Measurements from ENCODE around the gene SULF2.

The SULF2 gene

DNA sequence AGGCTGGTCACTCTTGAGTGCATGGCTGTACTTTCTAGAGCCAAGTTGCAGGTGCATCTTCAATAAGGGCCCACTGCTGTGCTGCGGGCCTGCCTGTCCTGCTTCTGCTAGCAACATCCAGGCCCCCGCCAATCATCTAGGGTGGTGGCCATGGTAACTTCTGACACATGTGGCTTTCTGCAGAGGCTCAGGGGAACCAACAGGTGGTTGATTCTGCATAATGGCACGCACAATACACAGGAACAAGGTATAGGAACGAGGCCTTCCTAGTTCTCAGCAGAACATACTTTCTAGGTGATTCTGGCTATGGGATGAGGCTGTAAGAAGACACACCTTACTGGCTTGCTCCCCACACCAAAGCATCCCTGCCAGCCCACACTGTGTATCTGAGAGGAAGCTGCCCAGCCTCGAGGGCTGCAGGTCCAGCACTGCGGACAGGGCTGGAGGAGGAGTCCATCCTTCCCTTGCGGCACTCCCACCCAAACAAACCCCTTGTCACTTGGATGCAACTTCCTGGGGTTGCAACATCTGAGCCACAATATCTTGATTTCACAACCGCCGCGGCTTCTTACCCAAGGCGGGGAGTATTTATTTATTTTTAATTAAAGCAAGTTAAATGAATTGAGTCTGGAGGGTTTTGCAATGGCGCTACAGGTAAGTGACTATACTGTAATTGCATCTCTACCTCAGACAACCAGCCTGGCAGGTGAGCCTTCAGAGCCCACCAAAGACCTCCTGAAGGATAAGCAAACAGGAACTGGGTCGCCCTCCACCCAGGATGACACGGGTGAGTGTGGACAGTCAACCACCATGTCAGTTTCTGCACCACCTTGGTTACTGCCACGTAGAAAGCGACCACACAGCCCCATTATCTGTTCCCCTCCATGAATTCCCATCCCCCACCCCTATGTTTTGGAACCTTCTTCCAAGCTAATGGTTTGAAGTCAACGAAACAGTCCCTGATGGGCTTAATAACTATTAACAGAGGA lies 49.6 kb downstream of the SULF2 start:
- no peak for DNase-seq

DNA sequence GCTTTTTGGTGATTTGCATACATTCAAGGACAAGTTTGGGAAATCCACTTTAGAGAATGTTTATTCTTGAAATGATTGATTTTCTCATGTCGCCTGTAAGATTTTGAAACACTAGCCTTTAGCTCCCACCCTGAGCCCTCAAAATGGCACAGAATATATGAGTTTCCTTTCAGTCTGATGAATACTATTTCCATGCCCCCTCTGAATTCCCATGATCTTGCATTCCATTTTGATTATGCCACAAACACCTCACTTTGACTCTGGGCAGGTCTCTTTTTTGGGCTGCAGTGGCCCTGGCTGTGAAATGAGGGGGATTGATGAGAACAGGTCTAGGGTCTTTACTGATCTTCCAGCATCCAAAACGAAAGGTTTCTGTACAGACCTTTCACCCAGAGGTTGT lies 50.4 kb downstream of the SULF2 start:
- DNase-seq: no peak

DNA sequence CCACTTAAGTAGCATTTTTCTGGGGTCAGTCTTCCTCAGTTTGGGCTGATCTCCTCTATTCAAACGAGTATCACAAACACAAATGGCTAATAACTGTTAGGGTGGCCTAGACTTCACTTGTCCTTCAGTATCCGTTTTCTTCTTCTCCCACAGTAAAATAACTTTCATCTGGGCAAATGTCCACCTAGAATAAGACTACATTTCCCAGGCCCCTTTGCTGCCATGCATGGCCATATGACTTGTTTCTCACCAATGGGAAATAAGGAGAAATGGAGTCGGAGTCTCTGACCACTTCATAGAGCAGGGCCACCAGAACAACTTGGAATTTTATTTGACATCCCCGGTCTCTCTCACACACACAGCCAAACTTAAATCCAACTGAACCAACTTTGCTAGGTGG lies 51.4 kb downstream of the SULF2 start:
- DNase-seq: no peak

DNA sequence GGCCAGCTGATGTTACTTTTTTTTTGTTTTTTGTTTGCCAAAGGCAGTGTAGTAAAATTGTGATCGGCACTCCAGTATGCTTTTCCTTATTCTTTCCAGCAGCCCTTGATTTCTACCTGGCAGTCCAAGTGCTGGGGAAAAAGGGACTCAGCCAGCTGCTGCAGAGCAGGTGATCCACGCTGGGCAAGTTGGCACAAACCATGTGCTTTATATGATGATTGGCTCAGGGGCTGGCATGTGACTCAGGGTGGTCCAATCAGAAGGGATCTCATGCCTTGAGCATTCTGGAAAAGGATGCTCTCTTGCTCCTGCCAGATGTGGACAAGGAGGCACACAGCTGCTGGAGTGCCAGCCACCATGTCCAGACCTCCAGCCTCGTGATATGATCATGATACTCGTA lies 54.5 kb downstream of the SULF2 start:
- no peak for DNase-seq

DNA sequence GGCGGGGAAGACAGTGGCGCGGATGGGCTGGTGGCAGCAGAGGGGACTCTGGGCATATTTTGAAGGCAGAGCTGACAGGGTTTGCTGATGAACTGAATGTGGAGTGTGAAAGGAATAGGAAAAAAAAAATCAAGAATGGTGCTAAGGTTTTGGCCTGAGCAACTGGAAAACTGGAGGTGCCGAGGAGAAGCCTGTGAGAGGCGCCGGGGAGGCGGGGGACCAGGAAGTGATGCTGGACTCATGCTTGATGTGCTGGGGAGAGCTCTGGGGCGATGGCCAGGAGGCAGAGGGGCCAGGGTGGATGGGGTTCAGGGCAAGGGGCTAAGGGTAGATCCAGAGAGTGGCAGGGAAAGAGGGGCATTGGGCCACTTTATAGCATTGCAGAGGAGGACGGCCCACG lies 55.8 kb downstream of the SULF2 start:
- DNase-seq: no peak

DNA sequence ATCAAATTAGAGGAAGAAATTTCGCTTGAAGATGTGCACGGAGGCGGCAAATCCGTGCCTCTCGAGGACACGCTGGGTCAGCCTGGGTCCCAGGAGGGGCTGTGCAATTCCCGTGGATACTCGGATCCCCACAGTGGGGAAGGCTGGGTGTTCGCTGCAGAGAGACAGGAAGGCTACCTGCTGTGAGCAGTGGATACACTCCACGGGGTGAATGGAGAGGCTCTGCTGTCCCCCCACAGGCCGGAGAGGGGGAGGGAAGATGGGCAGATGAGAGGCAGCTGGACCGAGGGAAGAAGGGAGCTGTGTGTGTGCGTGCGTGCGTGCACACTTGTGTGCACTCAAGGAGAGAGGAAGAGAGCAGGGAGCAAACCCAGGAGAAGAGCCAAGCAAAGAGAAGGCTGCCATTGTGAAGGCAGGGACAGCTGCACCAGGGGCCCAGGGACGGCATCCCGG lies 57.3 kb downstream of the SULF2 start:
- DNase-seq: no peak

DNA sequence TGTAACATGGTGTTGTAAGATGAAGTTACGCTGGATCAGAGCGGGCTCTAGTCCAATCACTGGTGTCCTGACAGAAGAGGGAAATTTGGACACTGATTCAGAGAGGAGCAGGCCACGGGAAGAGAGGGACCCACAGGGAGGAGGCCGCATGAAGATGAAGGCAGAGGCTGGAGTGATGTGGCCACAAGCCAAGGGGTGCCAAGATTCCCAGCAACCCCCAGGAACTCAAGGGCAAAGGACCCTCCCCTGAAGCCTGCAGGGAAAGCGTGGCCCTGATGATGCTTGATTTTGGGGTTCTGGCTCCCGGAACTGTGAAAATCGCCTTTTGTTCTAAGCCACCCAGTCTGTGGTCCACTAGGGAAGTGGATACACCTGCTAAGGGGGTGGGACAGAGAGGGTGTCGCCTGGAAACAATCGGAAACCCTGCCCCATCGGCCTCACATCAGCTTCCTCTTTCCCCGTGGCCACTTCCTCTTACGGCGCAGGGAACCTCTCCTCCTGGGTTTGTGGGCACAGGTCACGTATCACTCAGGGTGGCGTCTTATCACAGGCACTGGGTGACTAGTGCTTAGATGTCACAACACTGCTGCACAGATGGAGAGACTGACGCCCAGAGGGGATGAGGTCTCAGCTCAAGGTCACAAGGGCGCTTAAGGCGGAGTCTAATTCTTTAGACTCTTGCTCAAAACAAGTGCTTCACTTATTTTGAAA lies 58.0 kb downstream of the SULF2 start:
- no peak for DNase-seq

DNA sequence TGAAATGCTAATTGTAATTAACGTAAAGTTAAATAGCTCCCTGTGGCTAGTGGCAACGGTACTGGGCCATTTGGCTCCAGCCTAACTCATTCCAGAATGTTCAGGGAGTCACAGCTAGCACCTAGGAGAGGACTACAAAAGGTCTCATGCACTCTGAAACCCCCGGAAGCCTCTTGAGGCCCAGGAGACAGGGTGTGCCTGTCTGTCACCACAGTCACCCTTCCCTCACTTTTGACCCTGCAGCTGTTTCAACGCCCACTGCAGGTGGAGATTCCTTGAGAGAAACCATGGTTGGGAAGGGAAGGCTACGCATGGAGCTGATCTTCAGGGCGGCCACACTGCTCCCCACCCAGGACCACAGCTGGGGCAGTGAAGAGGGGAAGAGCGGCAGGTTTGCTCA lies 58.6 kb downstream of the SULF2 start:
- DNase-seq: no peak

DNA sequence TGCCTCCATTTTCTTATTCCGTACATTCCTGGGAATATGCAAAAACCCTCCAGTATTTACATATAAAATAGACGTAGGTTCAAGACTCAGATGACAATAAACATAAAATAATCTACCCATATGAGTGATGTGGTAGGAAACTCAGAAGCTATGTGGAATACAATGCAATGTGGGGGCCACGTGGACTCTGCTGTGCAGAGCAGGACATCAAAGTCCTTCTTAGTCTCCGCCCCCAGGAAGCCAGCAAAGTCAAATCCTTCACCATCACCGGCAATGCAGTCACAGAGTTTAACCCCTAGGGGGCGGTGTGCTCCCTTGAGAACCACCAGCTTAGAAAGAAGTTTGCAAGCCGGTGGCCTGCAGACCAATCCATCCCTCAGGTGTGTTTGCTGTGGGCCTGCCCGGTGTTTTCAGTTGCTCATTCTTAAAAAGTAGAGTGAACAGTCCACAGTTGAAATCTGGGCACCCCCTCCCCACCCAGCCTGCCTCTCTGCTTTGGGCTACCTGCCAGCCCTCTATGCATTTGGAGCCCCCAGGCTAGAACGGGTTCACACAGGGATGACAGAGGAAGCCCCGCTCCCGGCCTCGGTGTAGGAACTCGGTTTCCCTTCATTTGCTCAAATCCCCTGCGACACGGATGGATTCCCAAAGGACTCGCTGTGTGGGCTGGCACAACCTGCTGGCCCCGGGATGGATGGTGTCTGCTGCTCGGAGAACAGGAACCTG lies 59.9 kb downstream of the SULF2 start:
- DNase-seq: peak; percentile 80

DNA sequence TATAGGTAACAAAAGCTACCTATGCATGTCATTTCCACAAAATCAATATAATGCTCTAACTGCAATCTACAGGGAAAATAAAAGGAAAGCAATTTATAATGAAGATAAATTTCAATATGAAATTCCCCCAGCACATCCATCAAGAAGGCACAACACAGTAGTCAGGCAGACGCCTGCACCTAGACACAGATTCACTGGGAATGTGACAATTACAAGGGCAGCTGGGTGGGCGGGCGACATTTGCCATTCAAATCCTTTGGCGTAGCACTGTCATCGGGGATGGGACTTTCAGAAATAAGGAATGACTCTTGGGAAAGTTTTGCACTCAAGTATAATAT lies 60.4 kb downstream of the SULF2 start:
- no peak for DNase-seq

DNA sequence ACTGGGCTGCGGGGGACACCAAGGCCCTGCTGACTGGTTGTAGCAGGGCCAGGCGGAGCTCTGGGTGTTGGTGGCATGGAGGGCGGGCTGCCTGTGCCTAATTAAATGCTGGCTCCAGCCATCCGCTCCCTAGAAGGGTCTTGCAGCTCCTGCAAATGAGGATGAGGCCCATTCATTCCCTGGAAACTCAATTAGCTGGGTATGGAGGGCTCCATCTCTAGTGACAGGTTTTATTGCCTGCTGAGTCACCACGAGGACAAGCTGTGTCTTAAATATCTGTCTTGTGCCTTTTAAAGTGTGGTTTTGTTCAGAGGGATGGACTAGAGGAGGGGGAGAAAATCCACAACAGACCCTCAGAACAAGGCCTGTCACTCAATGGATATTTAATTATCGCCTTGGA lies 60.9 kb downstream of the SULF2 start:
- DNase-seq: no peak

DNA sequence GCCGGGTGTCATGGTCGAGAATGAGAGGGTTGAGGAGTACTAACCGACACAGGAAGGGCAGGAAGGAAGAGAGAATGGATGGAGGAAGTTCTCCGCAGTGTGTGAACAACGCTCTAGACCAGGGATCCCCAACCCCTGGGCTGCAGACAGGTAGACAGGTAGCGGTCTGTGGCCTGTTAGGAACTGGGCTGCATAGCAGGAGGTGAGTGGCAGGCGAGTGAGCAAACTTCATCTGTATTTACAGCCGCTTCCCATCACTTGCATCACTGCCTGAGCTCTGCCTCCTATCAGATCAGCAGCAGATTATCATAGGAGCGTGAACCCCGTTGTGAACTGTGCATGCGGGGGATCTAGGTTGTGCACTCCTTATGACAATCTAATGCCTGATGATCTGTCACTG lies 62.0 kb downstream of the SULF2 start:
- no peak for DNase-seq

DNA sequence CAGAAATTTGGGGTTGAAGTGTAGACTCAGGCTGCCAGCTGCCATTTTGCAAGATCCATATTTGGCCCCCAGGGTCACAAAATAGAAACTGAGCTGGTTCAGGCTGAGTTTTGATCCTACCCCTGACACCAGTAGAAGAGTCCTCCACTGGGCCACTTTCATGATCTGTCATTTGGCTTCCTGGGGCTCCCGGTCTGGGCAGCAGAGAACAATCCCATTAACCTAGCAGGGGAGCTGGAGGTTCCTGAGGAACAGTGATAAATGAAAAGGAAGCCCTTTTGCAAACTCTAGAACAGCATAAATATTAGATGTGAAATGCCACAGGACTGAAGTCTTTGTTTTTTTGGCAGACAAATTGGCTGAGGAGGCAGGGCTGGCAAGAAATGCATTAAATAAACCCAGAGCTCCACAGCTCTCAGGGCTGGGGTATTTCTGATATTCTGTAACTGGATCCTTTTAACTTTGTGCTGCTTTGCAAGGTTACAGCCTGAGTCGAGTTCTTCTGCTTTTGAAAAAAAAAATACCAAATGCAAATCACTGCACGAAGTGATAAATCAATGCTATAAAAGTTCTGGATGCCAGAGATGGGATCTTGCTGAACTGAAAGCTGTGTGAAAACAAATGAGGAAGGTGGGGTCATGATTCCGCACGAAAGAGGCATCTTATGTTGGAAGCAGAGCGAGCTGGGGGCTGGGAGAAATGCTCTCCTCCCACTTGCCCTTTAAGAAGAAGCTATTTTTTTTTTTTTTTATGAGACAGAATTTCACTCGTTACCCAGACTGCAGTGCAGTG lies 64.4 kb downstream of the SULF2 start:
- DNase-seq: peak; percentile 47

DNA sequence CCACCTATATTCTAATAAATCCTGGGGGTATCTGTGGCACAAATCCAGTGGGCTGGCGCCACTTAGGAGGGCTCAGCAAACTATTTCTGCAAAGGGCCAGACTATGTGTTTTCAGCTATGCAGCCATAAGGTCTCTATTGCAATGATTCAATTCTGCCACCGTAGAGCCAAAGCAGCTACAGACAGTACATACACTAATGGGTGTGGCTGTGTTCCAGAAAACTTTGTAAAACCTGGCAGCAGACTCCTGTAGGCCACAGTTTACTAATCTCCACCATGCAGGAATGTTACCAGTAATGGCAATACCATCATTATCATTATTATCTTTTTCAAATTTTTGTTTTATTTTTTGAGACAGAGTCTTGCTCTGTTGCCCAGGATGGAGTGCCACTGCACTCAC lies 65.7 kb downstream of the SULF2 start:
- DNase-seq: no peak

DNA sequence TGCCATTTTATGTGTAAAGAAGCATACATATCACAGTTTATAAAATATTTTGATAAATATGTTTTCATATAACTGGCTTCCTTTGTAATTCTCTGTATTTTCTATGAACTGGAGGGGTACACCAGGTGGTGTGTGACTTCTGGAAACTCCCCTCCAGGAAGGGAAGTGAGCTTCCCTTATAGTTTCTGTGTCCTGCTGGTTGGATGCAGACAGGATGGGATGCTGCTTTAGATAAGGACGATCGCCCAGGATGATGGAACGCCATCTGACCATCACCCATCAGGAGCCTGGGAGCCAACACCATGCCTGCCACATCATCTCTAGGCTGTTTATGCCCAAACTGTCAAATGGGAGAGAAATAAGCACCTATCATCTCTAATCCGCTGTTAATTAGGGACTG lies 66.1 kb downstream of the SULF2 start:
- DNase-seq: no peak

DNA sequence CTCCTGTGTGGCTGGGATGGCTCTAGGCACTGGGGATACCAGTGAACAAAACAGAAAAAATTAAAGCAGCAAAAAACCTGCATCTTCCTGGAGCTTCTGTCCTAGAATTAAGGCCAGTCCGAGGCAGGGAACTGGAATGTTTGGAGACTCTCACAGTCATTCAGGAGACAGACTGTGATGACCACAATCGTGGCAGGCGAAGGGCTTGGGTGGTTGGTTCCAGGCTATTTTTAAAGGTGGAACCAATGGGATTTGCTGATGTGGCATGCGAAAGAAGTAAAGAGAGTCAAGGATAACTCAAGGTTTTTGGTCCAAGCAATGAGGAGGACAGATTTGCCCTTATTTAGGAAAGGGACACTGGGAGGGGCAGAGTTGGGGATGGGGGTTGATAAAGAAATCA lies 66.9 kb downstream of the SULF2 start:
- no peak for DNase-seq

DNA sequence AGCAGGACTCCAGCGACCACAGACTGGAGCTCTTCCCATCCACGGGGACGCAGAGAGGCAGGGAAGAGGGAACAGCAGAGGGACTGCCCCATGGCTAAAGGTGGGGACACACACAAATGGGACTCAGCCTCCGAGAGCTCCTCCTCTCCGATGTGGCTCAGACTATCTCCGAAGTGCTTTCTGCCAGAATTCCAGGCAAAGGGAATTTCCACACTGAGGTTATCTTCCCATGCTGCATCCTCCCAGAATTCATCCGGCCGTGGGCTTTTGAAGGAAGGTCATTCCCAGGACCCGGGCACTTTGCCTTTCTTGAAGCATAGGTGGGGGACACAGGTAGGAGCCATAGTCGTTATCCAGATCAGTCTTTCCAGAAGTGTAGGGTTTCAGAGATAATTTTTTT lies 67.9 kb downstream of the SULF2 start:
- no peak for DNase-seq

DNA sequence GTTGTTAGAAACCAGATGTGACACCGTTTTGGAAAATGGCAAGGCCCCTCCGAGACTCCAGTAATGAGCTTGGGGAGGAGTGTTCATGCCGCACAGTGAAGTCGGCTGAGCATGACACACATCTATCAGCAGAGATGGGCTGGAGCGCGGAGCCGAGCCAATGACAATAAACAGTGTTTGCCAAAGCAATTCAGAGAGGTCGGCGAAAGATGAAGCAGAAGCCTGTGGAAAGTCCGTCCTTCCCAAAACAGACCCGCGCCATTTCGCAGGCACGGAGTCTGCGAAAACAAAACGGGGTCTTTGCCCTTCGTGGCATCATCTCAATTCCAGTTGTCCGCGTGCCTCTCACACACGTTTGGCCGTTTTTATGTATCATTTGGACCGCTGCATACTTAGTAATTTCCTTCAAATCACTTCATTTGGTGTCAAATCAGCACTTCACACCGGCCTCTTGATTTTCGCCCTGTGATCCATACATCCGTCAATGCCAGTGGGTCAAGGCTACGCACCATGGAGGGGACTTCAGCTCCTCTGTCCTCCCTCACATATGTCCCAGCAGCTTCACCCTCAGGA lies 71.3 kb downstream of the SULF2 start:
- peak; percentile 74 for DNase-seq

DNA sequence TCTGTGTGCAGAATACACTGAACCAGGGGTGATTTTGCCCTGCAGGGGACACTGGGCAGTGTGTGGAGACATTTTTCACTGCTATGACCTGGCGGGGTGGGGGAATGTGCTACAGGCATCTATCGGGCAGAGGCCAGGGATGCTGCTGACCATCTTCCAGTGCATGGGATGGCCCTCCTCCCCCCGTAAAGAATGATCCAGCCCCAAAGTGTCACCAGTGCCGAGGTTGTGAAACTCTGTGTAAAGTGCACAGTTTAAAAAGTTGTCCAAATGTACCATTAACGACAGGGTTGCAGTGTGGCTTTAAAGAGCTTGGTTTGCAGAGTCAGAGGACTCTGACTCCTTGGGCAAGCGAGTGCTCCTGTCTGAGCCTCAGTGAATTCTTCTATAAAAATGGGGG lies 72.1 kb downstream of the SULF2 start:
- no peak for DNase-seq

DNA sequence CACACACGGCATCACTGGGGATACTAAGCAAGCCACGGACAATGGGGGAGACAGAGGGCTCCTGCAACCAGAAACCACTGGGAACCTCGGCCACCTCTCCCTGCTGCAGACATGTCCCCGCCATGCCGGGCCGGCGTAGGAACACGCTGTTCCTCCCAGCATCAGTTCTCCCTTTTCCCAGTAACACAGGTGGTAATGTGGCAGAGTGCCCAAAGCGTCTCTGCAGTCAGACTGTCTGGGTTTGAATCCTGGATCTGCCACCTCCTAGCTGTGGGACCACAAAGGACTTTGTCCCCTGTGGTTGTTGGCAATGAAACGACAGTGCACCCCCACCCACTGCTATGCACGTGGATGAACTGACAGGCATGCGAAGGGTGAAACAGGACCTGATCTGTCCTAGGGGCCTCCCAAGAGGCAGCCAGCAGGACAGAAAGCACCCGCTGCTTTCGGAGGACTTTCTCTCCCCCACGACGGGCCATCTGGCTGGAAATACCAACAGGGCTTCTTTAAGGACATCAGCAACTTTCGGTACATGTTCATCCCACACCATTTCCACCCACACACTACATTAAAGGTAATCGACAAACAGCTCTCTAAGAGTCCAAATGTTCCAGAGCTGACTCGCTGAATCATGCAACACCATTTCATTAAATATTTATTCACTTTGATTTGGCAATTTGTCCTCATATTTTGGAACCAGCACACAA lies 74.1 kb downstream of the SULF2 start:
- no peak for DNase-seq

DNA sequence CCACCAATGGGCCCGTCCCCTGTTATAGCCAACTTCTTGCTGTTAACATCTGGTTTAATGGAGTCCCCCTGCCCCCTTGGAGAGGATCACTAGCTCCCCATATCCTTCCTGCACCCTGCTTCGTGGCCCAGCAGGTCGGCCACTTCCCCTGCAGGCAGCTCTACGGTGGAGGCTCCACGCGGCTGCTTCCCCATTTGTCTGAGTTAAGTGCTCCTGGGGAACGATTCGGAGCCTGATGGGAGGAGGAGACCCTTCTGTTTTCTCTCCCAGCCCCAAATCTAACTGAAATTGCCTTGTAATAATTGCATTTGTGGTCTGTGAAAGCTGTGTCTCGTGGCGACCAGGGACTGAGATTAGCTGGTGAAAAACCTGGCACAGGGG lies 74.6 kb downstream of the SULF2 start:
- DNase-seq: no peak

Measured in left hindlimb (tissue), 1 donor.